Measurements from ENCODE around the gene APAF1.
A peak's percentile ranks its signal among the peaks of the same experiment; 100 is the strongest.
"Not testable (repeated sequence)": the region's sequence is repeated elsewhere in the genome, so short reads cannot be mapped to it uniquely, and the experiment has no call there.

The APAF1 gene, protein sequence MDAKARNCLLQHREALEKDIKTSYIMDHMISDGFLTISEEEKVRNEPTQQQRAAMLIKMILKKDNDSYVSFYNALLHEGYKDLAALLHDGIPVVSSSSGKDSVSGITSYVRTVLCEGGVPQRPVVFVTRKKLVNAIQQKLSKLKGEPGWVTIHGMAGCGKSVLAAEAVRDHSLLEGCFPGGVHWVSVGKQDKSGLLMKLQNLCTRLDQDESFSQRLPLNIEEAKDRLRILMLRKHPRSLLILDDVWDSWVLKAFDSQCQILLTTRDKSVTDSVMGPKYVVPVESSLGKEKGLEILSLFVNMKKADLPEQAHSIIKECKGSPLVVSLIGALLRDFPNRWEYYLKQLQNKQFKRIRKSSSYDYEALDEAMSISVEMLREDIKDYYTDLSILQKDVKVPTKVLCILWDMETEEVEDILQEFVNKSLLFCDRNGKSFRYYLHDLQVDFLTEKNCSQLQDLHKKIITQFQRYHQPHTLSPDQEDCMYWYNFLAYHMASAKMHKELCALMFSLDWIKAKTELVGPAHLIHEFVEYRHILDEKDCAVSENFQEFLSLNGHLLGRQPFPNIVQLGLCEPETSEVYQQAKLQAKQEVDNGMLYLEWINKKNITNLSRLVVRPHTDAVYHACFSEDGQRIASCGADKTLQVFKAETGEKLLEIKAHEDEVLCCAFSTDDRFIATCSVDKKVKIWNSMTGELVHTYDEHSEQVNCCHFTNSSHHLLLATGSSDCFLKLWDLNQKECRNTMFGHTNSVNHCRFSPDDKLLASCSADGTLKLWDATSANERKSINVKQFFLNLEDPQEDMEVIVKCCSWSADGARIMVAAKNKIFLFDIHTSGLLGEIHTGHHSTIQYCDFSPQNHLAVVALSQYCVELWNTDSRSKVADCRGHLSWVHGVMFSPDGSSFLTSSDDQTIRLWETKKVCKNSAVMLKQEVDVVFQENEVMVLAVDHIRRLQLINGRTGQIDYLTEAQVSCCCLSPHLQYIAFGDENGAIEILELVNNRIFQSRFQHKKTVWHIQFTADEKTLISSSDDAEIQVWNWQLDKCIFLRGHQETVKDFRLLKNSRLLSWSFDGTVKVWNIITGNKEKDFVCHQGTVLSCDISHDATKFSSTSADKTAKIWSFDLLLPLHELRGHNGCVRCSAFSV (N-terminal part only)

GRCh38 chr12:98644712-98645571 is at the start of gene APAF1, which contains the start of gene IKBIP:
TSS of gene APAF1 (plus strand) at chr12:98645290. CDS start at chr12:98648360, 3,070 bp downstream.
TSS of gene IKBIP (minus strand) at chr12:98644788. CDS start at chr12:98644701, 87 bp downstream.
- DNase-seq (ENCODE audit: low read depth in 3 of 3) = peak; percentile 93 to 95 (median 93)

DNA sequence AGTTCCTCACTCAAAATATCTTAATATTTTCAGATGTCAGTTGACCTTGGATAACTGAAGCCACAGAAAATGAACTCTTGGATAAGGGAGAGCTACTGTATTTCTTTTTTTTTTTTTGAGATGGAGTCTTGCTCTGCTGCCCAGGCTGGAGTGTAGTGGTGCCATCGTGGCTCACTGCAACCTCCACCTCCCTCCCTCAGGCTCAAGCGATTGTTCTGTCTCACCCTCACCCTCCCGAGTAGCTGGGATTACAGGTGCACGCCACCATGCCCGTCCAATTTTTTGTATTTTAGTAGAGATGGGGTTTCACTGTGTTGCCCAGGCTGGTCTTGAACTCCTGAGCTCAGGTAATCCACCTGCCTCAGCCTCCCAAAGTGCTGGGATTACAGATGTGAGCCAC is 47.8 kb upstream of the APAF1 start:
- DNase-seq (ENCODE audit: low read depth in 3 of 3) = not testable (repeated sequence)

- no peak for DNase-seq (ENCODE audit: low read depth in 3 of 3)
Measured at GRCh38 chr12:98601924-98602323, 43.2 kb upstream of the APAF1 start.

DNA sequence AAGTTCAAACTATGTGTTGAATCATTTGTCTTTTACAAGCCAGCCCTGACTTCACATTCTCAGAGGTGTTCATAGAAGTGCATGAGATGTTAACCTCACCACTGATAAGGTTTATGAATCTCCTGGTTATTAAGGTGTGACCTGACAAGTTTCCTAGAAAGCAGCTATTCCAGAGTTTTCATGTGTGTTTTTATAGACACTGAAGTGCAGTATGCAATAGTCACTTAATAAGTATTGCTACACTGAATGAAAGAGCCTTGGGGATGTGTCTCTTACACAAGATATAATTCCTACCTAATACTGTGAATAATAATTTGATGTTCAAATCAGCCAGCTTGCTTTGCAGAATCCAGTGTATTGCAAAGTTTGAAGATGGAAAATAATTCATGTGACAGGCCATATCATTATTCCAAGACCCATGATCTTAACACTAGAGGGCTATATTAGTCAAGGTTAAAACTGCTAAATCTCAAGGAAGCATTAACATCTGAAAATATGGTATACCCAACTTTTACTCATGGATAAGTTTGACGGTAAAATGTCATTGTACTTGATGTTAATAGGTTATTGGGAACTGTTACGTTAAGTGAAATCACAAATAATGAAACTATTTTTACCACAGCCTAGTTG is 38.6 kb upstream of the APAF1 start:
- no peak for DNase-seq (ENCODE audit: low read depth in 3 of 3)

- no peak for DNase-seq (ENCODE audit: low read depth in 3 of 3)
Measured at GRCh38 chr12:98610596-98610995, 34.5 kb upstream of the APAF1 start.

GRCh38 chr12:98612696-98613334 is 32.3 kb upstream of the APAF1 start:
- DNase-seq (ENCODE audit: low read depth in 3 of 3) = no peak

DNA sequence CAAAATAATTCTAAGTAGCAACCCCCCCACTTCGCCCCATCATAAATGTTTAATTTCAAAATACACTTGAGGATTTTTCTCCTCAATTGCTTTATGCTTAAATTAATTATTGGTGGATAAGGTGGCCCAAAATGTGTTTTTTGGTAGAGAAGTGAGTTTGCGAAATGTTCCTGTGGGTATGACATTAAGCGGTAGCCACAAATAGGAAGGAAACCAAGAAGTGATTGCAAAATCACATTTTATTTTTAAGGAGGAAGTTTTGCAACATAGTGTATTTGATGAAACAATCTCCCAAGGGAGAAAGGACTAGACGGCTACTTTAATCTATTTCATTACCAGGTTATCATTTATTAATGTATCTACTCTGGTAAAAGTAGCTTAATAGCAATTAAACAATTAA is 26.1 kb upstream of the APAF1 start:
- no peak for DNase-seq (ENCODE audit: low read depth in 3 of 3)

DNA sequence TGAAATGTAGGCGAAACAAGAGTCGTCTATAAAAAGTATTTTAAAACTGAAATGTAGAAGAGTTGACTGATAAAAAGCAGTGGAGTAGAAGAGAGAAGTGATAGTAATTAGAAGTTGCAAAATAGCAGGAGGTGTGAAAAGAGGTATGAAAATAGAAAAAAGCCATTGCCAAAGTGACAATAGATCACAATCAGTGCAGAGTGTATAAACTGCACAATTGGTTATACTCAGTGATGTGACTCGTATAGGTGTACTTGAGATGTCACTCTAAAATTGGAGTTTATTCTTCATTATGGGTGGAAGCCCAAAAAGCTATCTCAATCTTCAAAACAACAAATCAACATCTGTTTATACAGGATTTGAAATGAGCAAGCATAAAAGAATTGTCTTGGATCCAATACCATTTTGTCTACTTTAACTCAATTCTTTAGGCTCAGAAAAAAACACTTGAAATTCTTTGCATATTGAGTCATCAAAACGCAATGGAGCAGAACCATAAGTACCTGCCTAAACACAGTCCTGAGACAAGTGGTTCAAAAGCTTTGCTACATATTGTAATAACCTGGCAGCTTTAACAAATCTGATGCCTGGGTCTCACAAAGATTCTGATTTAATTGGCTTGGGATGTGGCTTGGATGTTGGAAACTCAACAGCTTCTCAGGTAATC is 9.3 kb upstream of the APAF1 start:
- DNase-seq (ENCODE audit: low read depth in 3 of 3) = no peak

DNA sequence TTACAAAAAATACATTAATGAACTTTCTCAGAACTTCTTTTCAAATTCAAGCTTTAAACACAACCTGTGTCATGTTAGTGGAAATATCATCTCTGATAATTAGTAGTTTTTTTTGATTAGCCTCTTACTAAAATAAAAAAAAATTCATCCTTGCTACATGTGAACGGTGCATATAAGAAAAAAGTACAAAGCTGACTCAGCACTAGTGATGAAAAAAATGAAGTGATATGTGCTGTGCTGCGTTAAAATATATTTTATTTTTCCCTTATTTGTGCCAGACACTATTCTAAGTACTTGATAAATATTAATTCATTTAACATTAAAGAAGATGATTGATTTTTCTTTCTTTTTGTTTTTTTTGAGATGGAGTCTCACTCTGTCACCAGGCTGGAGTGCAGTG is 8.0 kb upstream of the APAF1 start:
- DNase-seq (ENCODE audit: low read depth in 3 of 3) = no peak

GRCh38 chr12:98638009-98638408 is 7.1 kb upstream of the APAF1 start:
- DNase-seq (ENCODE audit: low read depth in 3 of 3) = no peak

GRCh38 chr12:98639491-98639890 is 5.6 kb upstream of the APAF1 start:
- DNase-seq (ENCODE audit: low read depth in 3 of 3) = no peak

- DNase-seq (ENCODE audit: low read depth in 3 of 3) = not testable (repeated sequence)
Measured at GRCh38 chr12:98642801-98643200, 2.3 kb upstream of the APAF1 start.

DNA sequence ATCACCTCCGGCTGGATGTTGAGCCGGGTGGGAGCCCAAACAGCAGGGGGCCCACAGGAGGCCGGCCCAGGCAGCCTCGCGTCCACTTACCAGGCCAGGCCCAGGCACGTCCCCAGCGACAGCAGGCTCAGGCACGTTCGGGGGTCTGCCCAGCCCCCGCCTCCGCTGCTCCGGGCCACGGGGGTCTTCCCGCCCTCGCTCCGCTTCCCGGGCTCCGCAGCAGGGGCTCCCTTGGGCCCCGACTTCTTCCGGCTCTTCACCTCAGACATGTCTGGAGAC is 718 bp upstream of the APAF1 start:
- no peak for DNase-seq (ENCODE audit: low read depth in 3 of 3)

DNA sequence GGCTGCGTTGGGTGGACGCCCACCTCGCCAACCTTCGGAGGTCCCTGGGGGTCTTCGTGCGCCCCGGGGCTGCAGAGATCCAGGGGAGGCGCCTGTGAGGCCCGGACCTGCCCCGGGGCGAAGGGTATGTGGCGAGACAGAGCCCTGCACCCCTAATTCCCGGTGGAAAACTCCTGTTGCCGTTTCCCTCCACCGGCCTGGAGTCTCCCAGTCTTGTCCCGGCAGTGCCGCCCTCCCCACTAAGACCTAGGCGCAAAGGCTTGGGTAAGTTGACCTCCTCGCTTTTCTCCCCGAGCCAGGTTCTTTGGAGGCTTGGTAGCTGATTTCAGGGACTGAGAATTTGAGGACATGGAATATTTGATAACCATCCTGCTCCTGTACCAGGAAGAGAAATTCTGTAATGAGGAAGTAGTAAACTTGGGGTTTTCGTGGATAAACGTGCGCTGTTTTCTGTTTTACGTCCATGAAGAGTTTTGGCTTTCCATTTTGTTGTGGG is 530 bp downstream of the APAF1 start:
- peak in 1 of 3 donors; percentile 11 for DNase-seq (ENCODE audit: low read depth in 3 of 3)

- DNase-seq (ENCODE audit: low read depth in 3 of 3) = no peak
Measured at GRCh38 chr12:98646294-98647090, 1.4 kb downstream of the APAF1 start.

- no peak for DNase-seq (ENCODE audit: low read depth in 3 of 3)
Measured at GRCh38 chr12:98651328-98651727, 6.2 kb downstream of the APAF1 start.

DNA sequence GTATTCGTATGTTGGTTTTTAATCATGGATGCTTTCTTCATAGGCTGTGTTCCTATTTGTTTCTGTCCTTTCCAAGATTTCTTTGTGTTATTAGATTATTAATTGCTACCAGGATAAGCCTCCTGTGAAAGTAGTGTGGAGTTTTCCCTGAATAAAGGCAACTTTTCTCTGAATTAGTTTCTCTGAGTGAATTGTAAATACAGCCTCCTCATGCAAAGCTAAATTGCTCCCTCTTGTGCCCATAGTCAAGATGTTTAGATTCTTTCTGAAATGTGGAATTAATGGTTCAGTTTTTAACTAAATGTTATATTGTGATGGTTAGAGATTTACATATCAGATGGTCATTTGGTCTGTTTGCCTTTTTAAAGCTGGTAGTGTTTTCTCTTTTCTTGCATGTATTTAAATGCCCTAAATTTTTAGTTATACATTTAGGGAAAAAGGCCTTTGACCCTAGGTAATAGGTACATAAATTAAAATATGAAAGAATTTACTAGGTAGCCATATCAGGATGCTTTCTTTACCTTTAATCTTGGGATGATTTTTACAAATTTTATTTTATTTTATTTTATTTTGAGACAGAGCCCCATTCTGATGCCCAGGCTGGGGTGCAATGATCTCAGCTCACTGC is 8.9 kb downstream of the APAF1 start:
- DNase-seq (ENCODE audit: low read depth in 3 of 3) = no peak

All from stimulated activated CD4-positive, alpha-beta T cell treated with anti-CD3 and anti-CD28 coated beads, TNF-alpha, amount 100 ng/mL, for 48 hours (primary cell).